ENCODE results near the gene MACC1. TPM values are rescaled to one million over a fixed set of nuclear protein-coding genes. Genes with fewer than 3 reads are reported as not detected.

The MACC1 gene
- total and polyA plus RNA-seq, 2 of the 13 experiments (the other 11 are each of a cell fraction or from before 2014, with no cell fraction given) = 0.04 TPM; not detected in 1

- TF ChIP-seq E2F1 (CRISPR knock-in tag; IDR thresholded peaks at IDR 0.05) (no peak), NRL (CRISPR knock-in tag; IDR thresholded peaks at IDR 0.05; ENCODE audit: borderline replicate concordance) (no peak), RFX5 (IDR thresholded peaks at IDR 0.05; ENCODE audit: low read depth, low read length) (no peak), ZNF576 (CRISPR knock-in tag; IDR thresholded peaks at IDR 0.05) (no peak), LRRFIP1 (CRISPR knock-in tag; conservative IDR thresholded peaks at IDR 0.05) (no peak)
Observed at GRCh38 chr7:20197125-20197748, 19.9 kb downstream of the MACC1 start (continued).

GRCh38 chr7:20194343-20194995 is 22.7 kb downstream of the MACC1 start:
- Histone ChIP-seq H3K9me3 (ENCODE audit: low read length) (peaks cover 4% of the 10 kb centered on the region), H3K79me2 (ENCODE audit: insufficient read depth, low read length) (no peaks in the 10 kb centered on the region), H3K4me2 (ENCODE audit: low read depth, low read length) (no peak overlapping the region), H3K4me1 (ENCODE audit: insufficient read depth, low read length) (peaks cover 11% of the 10 kb centered on the region), H3K36me3 (replicated peaks in 1 of 2; ENCODE audit: control insufficient read depth in 1 of 2, insufficient read depth in 2 of 2, low read length in 2 of 2) (no peaks in the 10 kb centered on the region), H4K20me1 (ENCODE audit: insufficient read depth, low read length) (no peaks in the 10 kb centered on the region), H2AFZ (ENCODE audit: low read length) (no peak overlapping the region), H3K27ac (ENCODE audit: extremely low read length, insufficient read depth, low read length) (no peak overlapping the region), H3K9ac (ENCODE audit: insufficient read depth, low read depth, low read length) (no peak overlapping the region), H3K4me3 (replicated peaks in 1 of 3; ENCODE audit: insufficient read depth in 1 of 3, low read depth in 2 of 3, low read length in 3 of 3) (no peak overlapping the region), H3K27me3 (ENCODE audit: control insufficient read depth in 1 of 2, insufficient read depth in 2 of 2, low read length in 2 of 2) (no peaks in the 10 kb centered on the region)
- ATAC-seq (no peak), FAIRE-seq (no peak), DNase-seq (ENCODE audit: low spot score) (no peak)
- BruUV-seq (replicated peaks) = no TSS peak
- in situ Hi-C loops (cut with HindIII; ENCODE audit: extremely low pct_ligation_motif_present, low pct_unique_long_range_greater_than_20kb) (no loop called here), intact Hi-C loops (cut with micrococcal nuclease; ENCODE audit: unreplicated experiment) (no loop called here)
- ChIA-PET POLR2A (no interaction called here), CTCF (ENCODE audit: low intra/inter-chr PET ratio, low total read pairs) (no interaction called here)
- WGBS (ENCODE audit: low lambda C conversion rate) = 5% methylated on average over 4 of the region's 4 CpGs
- TF ChIP-seq ZNF280D (CRISPR knock-in tag; IDR thresholded peaks at IDR 0.05) (no peak), ZNF207 (IDR thresholded peaks at IDR 0.05; ENCODE audit: borderline replicate concordance) (no peak), NCOA1 (CRISPR knock-in tag; IDR thresholded peaks at IDR 0.05) (no peak), MBNL3 (CRISPR knock-in tag; conservative IDR thresholded peaks at IDR 0.05) (no peak), ZNF225 (CRISPR knock-in tag; IDR thresholded peaks at IDR 0.05) (no peak), ZNF775 (CRISPR knock-in tag; IDR thresholded peaks at IDR 0.05; ENCODE audit: borderline replicate concordance) (no peak), RBFOX2 (IDR thresholded peaks at IDR 0.05; ENCODE audit: low read depth, low read length) (no peak), CREB1 (IDR thresholded peaks at IDR 0.05) (no peak), CREB1 (CRISPR knock-in tag; IDR thresholded peaks at IDR 0.05) (no peak), NR0B2 (CRISPR knock-in tag; IDR thresholded peaks at IDR 0.05) (no peak), ZNF331 (CRISPR knock-in tag; IDR thresholded peaks at IDR 0.05) (no peak)
